Amniotic stem cell (primary cell): Measurements from ENCODE around the gene CCDC54.

Experiments
- DNase-seq: peaks from one replicate; lab custom pipeline; 2025; lab: John Stamatoyannopoulos, UW

The CCDC54 gene

GRCh38 chr3:107392549-107393165 lies 15.4 kb downstream of the CCDC54 start:
- peak; percentile 50 for DNase-seq

- no peak for DNase-seq
Observed at GRCh38 chr3:107394502-107394901, 17.3 kb downstream of the CCDC54 start.

GRCh38 chr3:107395066-107395465 lies 17.8 kb downstream of the CCDC54 start:
- no peak for DNase-seq

DNA sequence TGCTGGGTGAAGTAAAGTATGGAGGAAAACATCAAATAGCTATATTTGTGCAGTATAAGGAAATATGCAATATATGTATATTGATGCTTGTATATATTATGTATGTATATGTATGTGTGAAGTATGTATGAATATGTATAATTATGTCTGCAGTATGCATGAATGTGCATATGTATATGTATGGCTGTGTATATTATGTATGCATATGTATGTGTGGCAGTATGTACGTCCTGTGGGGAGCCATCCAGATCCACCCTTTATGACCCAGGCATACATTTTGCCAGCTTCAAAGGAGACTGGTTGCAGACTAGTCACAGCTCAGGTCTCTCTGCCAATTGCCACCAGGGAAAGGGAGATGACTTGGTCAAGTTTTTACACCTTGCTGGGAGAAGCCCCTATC lies 24.1 kb downstream of the CCDC54 start:
- no peak for DNase-seq

GRCh38 chr3:107402214-107402613 lies 25.0 kb downstream of the CCDC54 start:
- DNase-seq = no peak

DNA sequence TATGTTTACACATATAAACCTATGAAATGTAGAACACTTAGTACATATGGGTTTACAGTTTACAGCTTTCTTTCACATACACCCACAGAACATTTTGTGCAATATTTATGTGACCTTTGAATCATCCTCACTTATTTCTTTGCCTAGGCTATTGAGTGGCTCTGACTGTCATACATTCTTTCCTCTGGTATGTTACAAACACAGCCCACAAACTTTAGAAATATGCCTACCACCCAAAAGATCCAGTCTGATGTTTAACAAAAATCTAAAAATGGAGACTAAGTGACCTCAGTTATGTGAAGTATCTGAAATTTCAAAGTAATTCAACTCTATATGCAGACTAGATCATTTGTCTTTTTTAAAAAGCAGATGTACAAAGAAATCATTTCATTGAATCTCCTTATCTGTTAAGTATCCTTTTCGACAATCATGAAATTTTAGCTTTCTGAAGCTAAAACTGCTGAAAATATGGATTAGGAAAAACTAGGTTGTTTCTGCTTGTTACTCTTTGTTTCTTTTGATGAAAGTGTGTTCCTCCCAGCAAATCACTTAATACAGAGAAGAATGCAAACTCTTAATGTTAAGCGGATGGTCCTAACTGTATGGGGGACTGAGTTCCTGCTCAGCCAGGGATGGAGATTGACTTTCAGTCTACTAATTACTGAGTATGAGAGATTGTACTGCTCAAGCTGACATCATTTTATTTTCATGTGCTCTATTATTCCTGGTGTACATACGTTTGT lies 27.7 kb downstream of the CCDC54 start:
- no peak for DNase-seq

- no peak for DNase-seq
Observed at GRCh38 chr3:107407355-107407754, 30.1 kb downstream of the CCDC54 start.

DNA sequence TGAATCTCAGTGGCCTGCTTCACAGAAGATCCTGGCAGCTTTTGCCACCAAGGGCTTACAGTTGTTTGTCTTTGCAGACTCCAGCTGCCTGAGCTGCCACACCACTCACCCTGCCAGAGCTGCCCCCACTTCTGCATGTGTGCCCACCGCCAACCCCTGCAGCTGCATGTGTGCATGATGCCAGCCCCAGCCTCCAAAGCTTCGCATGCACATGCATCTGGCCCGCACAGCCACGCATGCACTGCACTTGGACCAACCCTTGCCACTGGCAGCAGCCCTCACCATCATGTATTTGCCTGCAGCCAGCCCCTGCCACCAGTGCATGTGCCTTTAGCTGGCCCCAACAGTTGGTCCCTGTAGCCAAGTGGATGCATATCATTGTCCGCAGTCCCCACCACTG lies 31.3 kb downstream of the CCDC54 start:
- DNase-seq = no peak

GRCh38 chr3:107409365-107409764 lies 32.1 kb downstream of the CCDC54 start:
- no peak for DNase-seq

GRCh38 chr3:107410606-107411005 lies 33.4 kb downstream of the CCDC54 start:
- DNase-seq = no peak

GRCh38 chr3:107411056-107411455 lies 33.8 kb downstream of the CCDC54 start:
- no peak for DNase-seq

DNA sequence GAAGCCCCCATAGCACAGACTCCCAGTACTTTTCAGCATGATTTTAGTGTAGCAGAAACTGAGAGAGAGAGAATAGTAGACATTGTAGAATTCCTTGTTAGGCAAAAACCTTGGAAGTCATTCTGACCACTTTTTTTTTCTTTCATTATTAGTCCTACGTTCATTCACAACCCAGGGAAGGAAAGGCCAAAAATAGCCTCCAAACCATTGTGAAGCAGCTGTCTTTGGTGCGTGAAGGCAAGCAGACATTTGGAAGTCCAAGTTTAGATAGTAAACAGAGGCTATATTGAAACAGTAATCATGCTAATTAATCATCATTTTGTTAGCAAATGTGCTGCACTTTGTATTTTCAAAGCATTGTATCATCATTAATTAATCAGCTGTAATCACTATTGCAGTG lies 34.5 kb downstream of the CCDC54 start:
- DNase-seq = no peak

GRCh38 chr3:107412376-107412775 lies 35.1 kb downstream of the CCDC54 start:
- DNase-seq = no peak

- DNase-seq = no peak
Observed at GRCh38 chr3:107413264-107413663, 36.0 kb downstream of the CCDC54 start.

DNA sequence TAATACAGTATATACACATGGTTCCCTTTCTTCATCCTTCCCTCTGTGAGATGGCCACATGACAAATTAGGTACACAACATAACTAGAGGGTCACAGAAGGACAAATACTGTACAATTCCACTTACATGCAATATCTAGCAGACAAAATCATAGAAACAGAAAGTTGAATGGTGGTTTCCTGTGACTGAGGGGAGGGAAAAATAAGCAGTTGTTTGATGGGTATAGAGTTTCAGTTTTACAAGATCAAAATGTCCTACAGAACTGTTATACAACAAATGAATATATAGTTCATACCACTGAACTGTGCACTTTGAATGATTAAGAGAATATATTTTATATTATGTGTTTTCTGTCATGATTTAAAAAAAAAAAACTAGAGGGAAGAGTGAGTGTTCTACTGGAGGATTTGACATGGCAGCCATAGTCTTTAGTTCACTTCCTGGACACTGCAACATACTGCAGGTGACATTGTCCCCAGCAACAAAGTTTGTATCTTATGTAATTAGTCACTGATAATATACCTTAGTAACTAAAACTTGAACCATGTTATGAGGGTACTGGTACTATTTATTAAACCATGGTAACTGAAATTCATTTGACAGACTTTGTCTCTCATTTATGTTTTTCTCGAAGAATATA lies 37.2 kb downstream of the CCDC54 start:
- DNase-seq = no peak

GRCh38 chr3:107416138-107416537 lies 38.9 kb downstream of the CCDC54 start:
- no peak for DNase-seq

- no peak for DNase-seq
Observed at GRCh38 chr3:107416886-107417285, 39.6 kb downstream of the CCDC54 start.

- peak; percentile 74 for DNase-seq
Observed at GRCh38 chr3:107421170-107421792, 44.0 kb downstream of the CCDC54 start.

DNA sequence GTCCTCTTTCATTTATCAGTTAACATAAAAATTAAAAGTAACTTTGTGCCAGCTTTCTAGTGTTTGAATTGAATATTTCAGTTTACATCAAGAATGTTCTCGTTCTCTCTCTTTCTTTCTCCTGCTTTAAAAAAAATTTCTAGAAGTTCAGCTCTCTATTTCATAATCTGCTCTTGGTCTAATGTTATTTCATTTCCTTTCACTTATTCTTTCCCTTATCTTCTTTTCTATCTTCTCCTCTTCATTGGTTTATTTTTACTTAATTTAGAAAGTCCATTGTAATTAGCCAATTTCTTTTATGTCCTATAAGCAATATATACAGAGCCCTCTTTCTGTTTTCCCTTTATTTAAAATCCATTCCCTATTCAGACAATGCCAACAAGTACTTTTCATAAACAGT lies 44.6 kb downstream of the CCDC54 start:
- no peak for DNase-seq

GRCh38 chr3:107425033-107425432 lies 47.8 kb downstream of the CCDC54 start:
- DNase-seq = no peak

GRCh38 chr3:107426223-107426622 lies 49.0 kb downstream of the CCDC54 start:
- DNase-seq = no peak
